Measurements from ENCODE around the gene PPP1R16B.

Gene PPP1R16B

GRCh38 chr20:38932457-38933120 lies 127.1 kb downstream of the PPP1R16B start:
- Histone ChIP-seq H3K27ac (no peak overlapping the region), H3K9ac (ENCODE audit: insufficient read length) (no peak overlapping the region), H3K4me3 (no peak overlapping the region), H3K36me3 (ENCODE audit: insufficient read depth, low read length) (peaks cover 40% of the 10 kb centered on the region), H3K9me3 (ENCODE audit: low read depth, low read length) (no peaks in the 10 kb centered on the region)
- TF ChIP-seq EZH2 (IDR thresholded peaks at IDR 0.05) (no peak), POLR2AphosphoS5 (IDR thresholded peaks at IDR 0.05; ENCODE audit: borderline replicate concordance, low read depth, low read length) (no peak), FOXP2 (optimal IDR thresholded peaks at IDR 0.05; ENCODE audit: control extremely low read depth, extremely low read length, insufficient read depth) (no peak)
- DNase-seq (ENCODE audit: low read depth, low spot score), result no peak

GRCh38 chr20:38934530-38934929 lies 129.0 kb downstream of the PPP1R16B start:
- peaks cover 51% of the 10 kb centered on the region for H3K36me3 ChIP-seq (ENCODE audit: insufficient read depth, low read length)
- no peak overlapping the region for H3K4me3 ChIP-seq
- DNase-seq (ENCODE audit: low read depth, low spot score), result no peak
- H3K9ac ChIP-seq (ENCODE audit: insufficient read length), result no peak overlapping the region
- no peak overlapping the region for H3K27ac ChIP-seq
- H3K9me3 ChIP-seq (ENCODE audit: low read depth, low read length), result no peaks in the 10 kb centered on the region
- no peak for TF ChIP-seq POLR2AphosphoS5 (IDR thresholded peaks at IDR 0.05; ENCODE audit: borderline replicate concordance, low read depth, low read length)
- TF ChIP-seq FOXP2 (optimal IDR thresholded peaks at IDR 0.05; ENCODE audit: control extremely low read depth, extremely low read length, insufficient read depth), result no peak
- TF ChIP-seq EZH2 (IDR thresholded peaks at IDR 0.05), result no peak

- H3K9me3 ChIP-seq (ENCODE audit: low read depth, low read length), result no peaks in the 10 kb centered on the region
- TF ChIP-seq FOXP2 (optimal IDR thresholded peaks at IDR 0.05; ENCODE audit: control extremely low read depth, extremely low read length, insufficient read depth) (no peak), POLR2AphosphoS5 (IDR thresholded peaks at IDR 0.05; ENCODE audit: borderline replicate concordance, low read depth, low read length) (no peak), EZH2 (IDR thresholded peaks at IDR 0.05) (no peak)
- H3K36me3 ChIP-seq (ENCODE audit: insufficient read depth, low read length), result peaks cover 52% of the 10 kb centered on the region
- H3K4me3 ChIP-seq, result no peak overlapping the region
- no peak overlapping the region for H3K9ac ChIP-seq (ENCODE audit: insufficient read length)
- H3K27ac ChIP-seq, result no peak overlapping the region
- DNase-seq (ENCODE audit: low read depth, low spot score), result no peak
Observed at GRCh38 chr20:38935285-38935684, 129.8 kb downstream of the PPP1R16B start.

- no peak overlapping the region for H3K9ac ChIP-seq (ENCODE audit: insufficient read length)
- H3K36me3 ChIP-seq (ENCODE audit: insufficient read depth, low read length), result peaks cover 59% of the 10 kb centered on the region
- DNase-seq (ENCODE audit: low read depth, low spot score), result no peak
- H3K27ac ChIP-seq, result no peak overlapping the region
- TF ChIP-seq POLR2AphosphoS5 (IDR thresholded peaks at IDR 0.05; ENCODE audit: borderline replicate concordance, low read depth, low read length) (no peak), FOXP2 (optimal IDR thresholded peaks at IDR 0.05; ENCODE audit: control extremely low read depth, extremely low read length, insufficient read depth) (no peak), EZH2 (IDR thresholded peaks at IDR 0.05) (no peak)
- no peaks in the 10 kb centered on the region for H3K9me3 ChIP-seq (ENCODE audit: low read depth, low read length)
- H3K4me3 ChIP-seq, result no peak overlapping the region
Observed at GRCh38 chr20:38935967-38936407, 130.5 kb downstream of the PPP1R16B start.

GRCh38 chr20:38937000-38937399 lies 131.5 kb downstream of the PPP1R16B start:
- H3K27ac ChIP-seq, result no peak overlapping the region
- no peaks in the 10 kb centered on the region for H3K9me3 ChIP-seq (ENCODE audit: low read depth, low read length)
- no peak for TF ChIP-seq EZH2 (IDR thresholded peaks at IDR 0.05)
- TF ChIP-seq FOXP2 (optimal IDR thresholded peaks at IDR 0.05; ENCODE audit: control extremely low read depth, extremely low read length, insufficient read depth), result no peak
- no peak for TF ChIP-seq POLR2AphosphoS5 (IDR thresholded peaks at IDR 0.05; ENCODE audit: borderline replicate concordance, low read depth, low read length)
- peaks cover 67% of the 10 kb centered on the region for H3K36me3 ChIP-seq (ENCODE audit: insufficient read depth, low read length)
- no peak for DNase-seq (ENCODE audit: low read depth, low spot score)
- no peak overlapping the region for H3K4me3 ChIP-seq
- no peak overlapping the region for H3K9ac ChIP-seq (ENCODE audit: insufficient read length)

GRCh38 chr20:38937978-38938473 lies 132.5 kb downstream of the PPP1R16B start:
- no peak for DNase-seq (ENCODE audit: low read depth, low spot score)
- Histone ChIP-seq H3K4me3 (no peak overlapping the region), H3K27ac (no peak overlapping the region), H3K36me3 (ENCODE audit: insufficient read depth, low read length) (peaks cover 77% of the 10 kb centered on the region), H3K9me3 (ENCODE audit: low read depth, low read length) (no peaks in the 10 kb centered on the region), H3K9ac (ENCODE audit: insufficient read length) (no peak overlapping the region)
- TF ChIP-seq EZH2 (IDR thresholded peaks at IDR 0.05) (no peak), POLR2AphosphoS5 (IDR thresholded peaks at IDR 0.05; ENCODE audit: borderline replicate concordance, low read depth, low read length) (no peak), FOXP2 (optimal IDR thresholded peaks at IDR 0.05; ENCODE audit: control extremely low read depth, extremely low read length, insufficient read depth) (no peak)

- Histone ChIP-seq H3K27ac (no peak overlapping the region), H3K4me3 (no peak overlapping the region), H3K9ac (ENCODE audit: insufficient read length) (no peak overlapping the region), H3K36me3 (ENCODE audit: insufficient read depth, low read length) (peaks cover 77% of the 10 kb centered on the region), H3K9me3 (ENCODE audit: low read depth, low read length) (no peaks in the 10 kb centered on the region)
- DNase-seq (ENCODE audit: low read depth, low spot score), result no peak
- no peak for TF ChIP-seq POLR2AphosphoS5 (IDR thresholded peaks at IDR 0.05; ENCODE audit: borderline replicate concordance, low read depth, low read length)
- no peak for TF ChIP-seq EZH2 (IDR thresholded peaks at IDR 0.05)
- TF ChIP-seq FOXP2 (optimal IDR thresholded peaks at IDR 0.05; ENCODE audit: control extremely low read depth, extremely low read length, insufficient read depth), result no peak
Observed at GRCh38 chr20:38939686-38940085, 134.2 kb downstream of the PPP1R16B start.

- Histone ChIP-seq H3K4me3 (no peak overlapping the region), H3K27ac (no peak overlapping the region), H3K9me3 (ENCODE audit: low read depth, low read length) (no peaks in the 10 kb centered on the region), H3K9ac (ENCODE audit: insufficient read length) (no peak overlapping the region), H3K36me3 (ENCODE audit: insufficient read depth, low read length) (peaks cover 81% of the 10 kb centered on the region)
- TF ChIP-seq POLR2AphosphoS5 (IDR thresholded peaks at IDR 0.05; ENCODE audit: borderline replicate concordance, low read depth, low read length), result no peak
- no peak for TF ChIP-seq EZH2 (IDR thresholded peaks at IDR 0.05)
- no peak for TF ChIP-seq FOXP2 (optimal IDR thresholded peaks at IDR 0.05; ENCODE audit: control extremely low read depth, extremely low read length, insufficient read depth)
- DNase-seq (ENCODE audit: low read depth, low spot score), result no peak
Observed at GRCh38 chr20:38940644-38941043, 135.1 kb downstream of the PPP1R16B start.

All from SK-N-MC (cell line).